Stimulated activated naive B cell treated with anti-CD40 and anti-IgM and Interleukin-4, amounts not matched to agents 10 μg/mL and 1 μg/mL and 100 μg/mL, for 72 hours (primary cell): ENCODE data around the gene TNNI3.
"Not testable (repeated sequence)": the region's sequence is repeated elsewhere in the genome, so short reads cannot be mapped to it uniquely, and the experiment has no call there.

Experiments
- ATAC-seq, 2 donors: fragments of 150-1000 bp; cut with Tn5 transposase; replicated peaks; 2 replicates each; pipeline ENCODE4 v1.10.0; 2021; ENCODE audit warnings: moderate library complexity in 1 of 2
- DNase-seq: peaks from one replicate; pipeline ENCODE4 v3.0.0; 2021
- H3K27ac Mint-ChIP-seq: one replicate; pipeline ENCODE4 v1.8.0; 2022; ENCODE audit warnings: mild to moderate bottlenecking, mixed read lengths
- H3K27me3 Mint-ChIP-seq, 2 donors: one replicate each; pipeline ENCODE4 v1.8.0; 2022; ENCODE audit warnings: mixed read lengths in 2 of 2
- H3K36me3 Mint-ChIP-seq, 2 donors: one replicate each; pipeline ENCODE4 v1.8.0; 2022; ENCODE audit warnings: mixed read lengths in 2 of 2, mild to moderate bottlenecking in 1 of 2
- H3K4me1 Mint-ChIP-seq, 2 donors: one replicate each; pipeline ENCODE4 v1.8.0; 2022; ENCODE audit warnings: mixed read lengths in 2 of 2, mild to moderate bottlenecking in 1 of 2
- H3K4me3 Mint-ChIP-seq, 2 donors: one replicate each; pipeline ENCODE4 v1.8.0; 2022; ENCODE audit warnings: mild to moderate bottlenecking in 2 of 2, mixed read lengths in 2 of 2, moderate library complexity in 1 of 2
- H3K9me3 Mint-ChIP-seq, 2 donors: one replicate each; pipeline ENCODE4 v1.8.0; 2022; ENCODE audit warnings: mixed read lengths in 2 of 2, mild to moderate bottlenecking in 1 of 2

TNNI3 gene

GRCh38 chr19:55157064-55157908 lies at the start of gene TNNI3:
TSS of gene TNNI3 (minus strand) at chr19:55157732. CDS start at chr19:55157589, 143 bp downstream.
- peak within 1 kb of the TSS; percentile 31 for H3K27ac Mint-ChIP-seq
- H3K27me3 Mint-ChIP-seq = peaks cover 64 to 74% of the 10 kb centered on the region in 2 donors
- H3K36me3 Mint-ChIP-seq = peaks cover 3 to 10% of the 10 kb centered on the region in 2 donors
- peak within 1 kb of the TSS in 1 of 2 donors; percentile 43 for H3K4me3 Mint-ChIP-seq
- H3K4me1 Mint-ChIP-seq = peaks cover 14 to 30% of the 10 kb centered on the region in 2 donors
- peaks cover under 1 to 7% of the 10 kb centered on the region in 2 donors for H3K9me3 Mint-ChIP-seq
- ATAC-seq (no peak), DNase-seq (no peak)

GRCh38 chr19:55206664-55207500 lies 49.4 kb upstream of the TNNI3 start:
- Mint-ChIP-seq H3K9me3 (peaks cover 0 to 2% of the 10 kb centered on the region in 2 donors), H3K27me3 (peaks cover 48 to 62% of the 10 kb centered on the region in 2 donors), H3K4me3 (no peak overlapping the region), H3K27ac (no peak overlapping the region), H3K36me3 (no peaks in the 10 kb centered on the region), H3K4me1 (peaks cover 4 to 13% of the 10 kb centered on the region in 2 donors)
- no peak for DNase-seq
- ATAC-seq = peak; percentile 68

- peaks cover 53 to 72% of the 10 kb centered on the region in 2 donors for H3K27me3 Mint-ChIP-seq
- not testable (repeated sequence) for H3K27ac Mint-ChIP-seq, H3K9me3 Mint-ChIP-seq, H3K4me3 Mint-ChIP-seq, H3K36me3 Mint-ChIP-seq, DNase-seq, ATAC-seq
- H3K4me1 Mint-ChIP-seq = peaks cover 3 to 13% of the 10 kb centered on the region in 2 donors
Measured at GRCh38 chr19:55202199-55202598, 44.7 kb upstream of the TNNI3 start.

- Mint-ChIP-seq H3K36me3 (no peaks in the 10 kb centered on the region), H3K4me1 (peaks cover 2 to 6% of the 10 kb centered on the region in 2 donors), H3K27ac (no peak overlapping the region), H3K9me3 (no peaks in the 10 kb centered on the region), H3K4me3 (no peak overlapping the region), H3K27me3 (peaks cover 42 to 58% of the 10 kb centered on the region in 2 donors)
- ATAC-seq (no peak), DNase-seq (no peak)
Measured at GRCh38 chr19:55199620-55200204, 42.2 kb upstream of the TNNI3 start.

GRCh38 chr19:55198651-55199050 lies 41.1 kb upstream of the TNNI3 start:
- ATAC-seq (no peak), DNase-seq (no peak)
- no peaks in the 10 kb centered on the region for H3K36me3 Mint-ChIP-seq
- H3K27me3 Mint-ChIP-seq = peaks cover 36 to 48% of the 10 kb centered on the region in 2 donors
- H3K27ac Mint-ChIP-seq = no peak overlapping the region
- peaks cover 2 to 6% of the 10 kb centered on the region in 2 donors for H3K4me1 Mint-ChIP-seq
- no peaks in the 10 kb centered on the region for H3K9me3 Mint-ChIP-seq
- no peak overlapping the region for H3K4me3 Mint-ChIP-seq

GRCh38 chr19:55197528-55197927 lies 40.0 kb upstream of the TNNI3 start:
- H3K36me3 Mint-ChIP-seq = no peaks in the 10 kb centered on the region
- no peak overlapping the region for H3K27ac Mint-ChIP-seq
- ATAC-seq = peak; percentile 33 to 57
- peaks cover 2 to 6% of the 10 kb centered on the region in 2 donors for H3K4me1 Mint-ChIP-seq
- H3K9me3 Mint-ChIP-seq = no peaks in the 10 kb centered on the region
- peaks cover 32 to 49% of the 10 kb centered on the region in 2 donors for H3K27me3 Mint-ChIP-seq
- no peak for DNase-seq
- no peak overlapping the region for H3K4me3 Mint-ChIP-seq

GRCh38 chr19:55196803-55197202 lies 39.3 kb upstream of the TNNI3 start:
- peaks cover 33 to 52% of the 10 kb centered on the region in 2 donors for H3K27me3 Mint-ChIP-seq
- no peaks in the 10 kb centered on the region for H3K36me3 Mint-ChIP-seq
- no peak overlapping the region for H3K27ac Mint-ChIP-seq
- H3K9me3 Mint-ChIP-seq = no peaks in the 10 kb centered on the region
- ATAC-seq = no peak
- H3K4me1 Mint-ChIP-seq = peaks cover 0 to 2% of the 10 kb centered on the region in 2 donors
- no peak overlapping the region for H3K4me3 Mint-ChIP-seq
- DNase-seq = no peak

GRCh38 chr19:55193481-55193880 lies 35.9 kb upstream of the TNNI3 start:
- no peaks in the 10 kb centered on the region for H3K36me3 Mint-ChIP-seq
- H3K4me3 Mint-ChIP-seq = no peak overlapping the region
- H3K27ac Mint-ChIP-seq = no peak overlapping the region
- DNase-seq (no peak), ATAC-seq (no peak)
- H3K27me3 Mint-ChIP-seq = peaks cover 26 to 44% of the 10 kb centered on the region in 2 donors
- no peaks in the 10 kb centered on the region for H3K9me3 Mint-ChIP-seq
- peaks cover 4 to 10% of the 10 kb centered on the region in 2 donors for H3K4me1 Mint-ChIP-seq

GRCh38 chr19:55189403-55189835 lies 31.9 kb upstream of the TNNI3 start:
- no peaks in the 10 kb centered on the region for H3K9me3 Mint-ChIP-seq
- no peak overlapping the region for H3K4me3 Mint-ChIP-seq
- peaks cover 5 to 12% of the 10 kb centered on the region in 2 donors for H3K4me1 Mint-ChIP-seq
- H3K27ac Mint-ChIP-seq = no peak overlapping the region
- DNase-seq (no peak), ATAC-seq (no peak)
- no peaks in the 10 kb centered on the region for H3K36me3 Mint-ChIP-seq
- peaks cover 28 to 48% of the 10 kb centered on the region in 2 donors for H3K27me3 Mint-ChIP-seq

- ATAC-seq (no peak), DNase-seq (no peak)
- Mint-ChIP-seq H3K4me1 (peaks cover 5 to 12% of the 10 kb centered on the region in 2 donors), H3K27ac (no peak overlapping the region), H3K36me3 (no peaks in the 10 kb centered on the region), H3K27me3 (peaks cover 30 to 55% of the 10 kb centered on the region in 2 donors), H3K4me3 (no peak overlapping the region), H3K9me3 (no peaks in the 10 kb centered on the region)
Measured at GRCh38 chr19:55188625-55189024, 31.1 kb upstream of the TNNI3 start.

- DNase-seq = no peak
- no peak overlapping the region for H3K4me3 Mint-ChIP-seq
- peaks cover 35 to 53% of the 10 kb centered on the region in 2 donors for H3K27me3 Mint-ChIP-seq
Measured at GRCh38 chr19:55186080-55186479, 28.5 kb upstream of the TNNI3 start.

GRCh38 chr19:55181740-55182139 lies 24.2 kb upstream of the TNNI3 start:
- no peak for DNase-seq
- ATAC-seq = no peak
- Mint-ChIP-seq H3K4me3 (no peak overlapping the region), H3K27me3 (peaks cover 65 to 87% of the 10 kb centered on the region in 2 donors), H3K36me3 (peaks cover 1 to 2% of the 10 kb centered on the region in 2 donors), H3K9me3 (no peaks in the 10 kb centered on the region), H3K27ac (peak overlapping the region; percentile 34), H3K4me1 (peaks cover 18 to 33% of the 10 kb centered on the region in 2 donors)

More at GRCh38 chr19:55186080-55186479, 28.5 kb upstream of the TNNI3 start:
- Mint-ChIP-seq H3K4me1 (peaks cover 5 to 12% of the 10 kb centered on the region in 2 donors), H3K9me3 (no peaks in the 10 kb centered on the region), H3K27ac (no peak overlapping the region), H3K36me3 (no peaks in the 10 kb centered on the region)
- ATAC-seq = no peak

GRCh38 chr19:55179606-55180484 lies 22.3 kb upstream of the TNNI3 start, which contains the start of gene SYT5:
TSS of gene SYT5 (minus strand) at chr19:55180289. CDS start at chr19:55179041, 1,248 bp downstream.
- Mint-ChIP-seq H3K4me3 (peak within 1 kb of the TSS; percentile 83 to 86), H3K27me3 (peaks cover 68 to 91% of the 10 kb centered on the region in 2 donors), H3K36me3 (peaks cover 1 to 2% of the 10 kb centered on the region in 2 donors), H3K4me1 (peaks cover 20 to 35% of the 10 kb centered on the region in 2 donors), H3K27ac (peak within 1 kb of the TSS; percentile 94), H3K9me3 (no peaks in the 10 kb centered on the region)
- ATAC-seq = peak; percentile 46 to 48
- DNase-seq = peak; percentile 31
